Measurements from ENCODE around the gene C1orf232.
A peak's percentile ranks its signal among the peaks of the same experiment; 100 is the strongest.

The C1orf232 gene

GRCh38 chr1:26158271-26158907, 10.4 kb downstream of the C1orf232 start:
- no peak for DNase-seq (ENCODE audit: low read depth in 1 of 2, low spot score in 1 of 2)

DNA sequence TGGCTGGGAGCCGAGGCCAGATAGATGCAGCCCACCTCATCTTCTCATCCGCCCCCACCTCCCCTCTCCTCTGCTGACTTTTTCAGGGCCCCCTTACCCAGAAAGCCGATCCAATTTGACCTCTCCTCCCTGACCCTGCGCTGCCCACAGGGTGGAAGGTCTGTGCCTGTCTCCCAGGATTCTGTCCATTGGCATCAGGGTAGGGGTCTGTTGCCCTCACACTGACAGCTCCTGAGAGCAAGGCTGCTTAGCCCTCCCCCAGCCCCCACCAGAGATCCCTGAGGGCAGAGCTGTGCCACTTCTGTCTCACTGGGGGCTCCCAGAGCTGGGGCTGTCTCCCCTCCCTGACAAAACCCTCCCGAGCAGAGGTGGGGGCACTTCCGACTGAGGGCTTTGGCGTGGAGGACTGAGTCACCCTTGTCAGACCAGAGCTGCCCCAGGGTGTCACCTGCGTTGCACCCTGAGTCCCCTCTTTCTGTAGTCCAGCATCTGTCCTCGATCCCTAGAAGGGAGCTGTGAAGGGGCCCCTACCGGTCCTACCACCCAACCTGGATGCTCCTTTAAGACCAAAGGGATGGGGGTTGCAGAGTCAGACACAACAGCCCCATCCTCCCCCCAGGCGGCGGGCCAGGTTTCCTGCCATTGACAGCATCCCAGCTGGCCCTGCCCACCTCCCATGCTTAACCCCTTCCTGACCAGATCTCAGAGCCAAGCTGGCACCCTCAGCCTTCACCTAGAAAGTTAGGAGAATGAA, 12.3 kb downstream of the C1orf232 start:
- DNase-seq (ENCODE audit: low read depth in 1 of 2, low spot score in 1 of 2) = no peak

DNA sequence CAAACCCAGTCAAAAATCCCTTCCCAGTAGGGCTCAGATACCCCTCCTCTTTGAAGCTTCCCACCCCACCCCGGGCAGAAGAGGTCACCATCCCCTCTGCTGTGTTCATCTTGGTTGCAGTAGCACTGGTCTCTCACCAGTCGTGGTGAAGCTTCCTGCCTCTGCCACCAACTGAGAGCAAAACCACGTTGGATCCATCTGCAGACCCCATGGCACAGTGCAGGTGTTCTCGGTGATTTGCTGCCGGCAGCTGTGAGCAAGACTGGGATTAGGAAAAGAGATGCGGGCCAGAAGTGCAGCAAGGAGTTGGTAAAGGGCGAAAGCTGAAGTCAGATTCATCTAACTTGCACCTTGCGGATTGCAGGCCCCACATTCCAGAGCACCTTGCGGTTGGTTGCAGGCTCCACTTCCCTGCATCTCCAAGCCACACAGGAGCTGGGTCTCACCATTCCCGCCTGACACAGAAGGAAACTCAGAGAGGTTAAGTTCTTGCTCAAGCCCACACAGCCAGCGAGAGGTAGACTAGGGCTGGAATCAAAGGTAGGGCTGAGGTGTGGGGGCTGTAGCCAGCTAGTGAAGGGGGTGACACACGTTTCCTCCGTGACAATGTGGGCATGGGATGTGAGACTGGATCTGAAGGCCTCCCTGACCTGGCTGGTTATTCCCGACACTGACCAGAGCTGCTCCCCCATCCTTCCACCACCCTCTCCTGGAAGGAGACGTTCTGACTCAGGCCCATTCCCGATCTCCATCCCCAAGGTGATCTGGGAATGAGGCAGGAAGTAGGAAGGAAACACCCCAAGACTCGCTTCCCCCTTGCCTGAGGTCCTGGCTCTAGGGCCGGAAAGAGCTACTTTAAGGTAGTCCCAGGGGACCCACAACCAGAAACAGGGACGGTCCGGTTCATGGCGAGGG, 13.1 kb downstream of the C1orf232 start:
- DNase-seq (ENCODE audit: low read depth in 1 of 2, low spot score in 1 of 2) = no peak

GRCh38 chr1:26154750-26155149, 14.0 kb downstream of the C1orf232 start:
- DNase-seq (ENCODE audit: low read depth in 1 of 2, low spot score in 1 of 2) = no peak

DNA sequence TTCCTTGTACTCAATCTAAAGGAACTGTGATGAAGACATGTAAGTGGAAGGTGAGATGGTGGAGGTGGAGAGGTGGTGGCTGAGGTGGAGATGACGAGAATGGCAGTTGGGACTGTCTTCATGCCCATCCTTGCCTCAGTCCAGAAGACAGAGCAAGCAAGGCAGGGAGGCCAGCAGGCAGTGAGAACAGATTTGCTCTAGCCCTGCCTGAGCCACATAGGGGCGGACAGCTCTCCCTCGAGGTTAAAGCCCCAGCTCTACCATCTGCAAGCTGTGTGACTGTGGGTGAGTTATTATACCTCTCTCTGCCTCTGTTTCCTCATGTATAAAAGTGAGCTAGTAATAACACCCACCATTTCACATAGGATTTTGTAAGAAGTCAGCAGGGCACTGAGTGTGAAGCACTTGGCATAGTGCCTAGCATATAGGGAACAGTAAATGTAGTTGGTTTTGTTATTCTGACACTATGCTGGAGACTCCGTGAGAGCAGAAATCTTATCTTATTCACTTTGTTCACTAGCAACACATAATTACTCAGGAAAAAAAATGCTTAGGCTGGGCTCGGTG, 14.7 kb downstream of the C1orf232 start:
- no peak for DNase-seq (ENCODE audit: low read depth in 1 of 2, low spot score in 1 of 2)

GRCh38 chr1:26148887-26149286, 19.9 kb downstream of the C1orf232 start:
- no peak for DNase-seq (ENCODE audit: low read depth in 1 of 2, low spot score in 1 of 2)

- DNase-seq (ENCODE audit: low read depth in 1 of 2, low spot score in 1 of 2) = no peak
Measured at GRCh38 chr1:26145960-26146294, 22.8 kb downstream of the C1orf232 start.

DNA sequence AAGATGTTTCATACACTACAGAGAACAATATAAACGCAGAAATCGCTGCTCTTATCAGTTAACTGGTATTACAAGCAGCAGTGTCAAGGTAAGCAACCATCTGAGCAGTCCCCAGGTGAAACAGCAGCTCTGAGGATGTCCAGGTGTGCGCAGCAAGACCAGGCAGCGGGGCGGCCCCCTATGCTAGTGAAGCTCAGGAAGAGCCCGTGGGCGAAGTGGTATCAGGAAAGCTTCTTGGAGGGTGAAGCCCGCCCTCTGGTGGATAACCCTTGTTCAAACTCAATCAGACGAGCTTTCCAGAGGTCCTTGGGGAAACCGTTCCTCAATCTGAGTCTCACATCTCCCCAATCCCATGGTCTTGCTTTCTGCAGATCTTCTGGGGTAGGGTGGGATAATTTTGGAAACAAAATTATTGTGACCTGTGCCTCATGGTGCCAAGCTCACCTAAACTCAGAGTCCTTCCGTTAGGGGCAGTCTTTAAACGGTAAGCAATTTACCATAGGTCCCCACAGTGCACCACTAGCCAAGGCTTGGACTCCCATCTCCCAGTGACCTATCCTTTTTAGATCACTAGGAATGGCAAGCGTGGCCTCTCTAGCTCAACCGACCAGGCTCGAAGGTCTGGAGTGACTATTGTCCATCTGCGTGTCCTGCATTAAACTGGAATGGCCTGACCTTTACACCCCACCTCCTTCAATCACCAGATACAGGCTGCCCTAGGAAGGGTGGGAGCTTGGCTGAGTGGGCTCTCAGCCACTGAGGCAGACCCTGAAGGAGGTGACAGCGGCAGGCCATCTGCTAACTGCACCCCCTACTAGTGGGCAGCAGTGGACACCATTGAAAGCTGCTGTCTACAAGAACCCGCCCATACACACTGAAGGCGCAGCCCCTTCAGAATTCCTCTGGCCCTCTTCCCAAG, 23.5 kb downstream of the C1orf232 start:
- DNase-seq (ENCODE audit: low read depth in 1 of 2, low spot score in 1 of 2) = peak; percentile 46 to 69

DNA sequence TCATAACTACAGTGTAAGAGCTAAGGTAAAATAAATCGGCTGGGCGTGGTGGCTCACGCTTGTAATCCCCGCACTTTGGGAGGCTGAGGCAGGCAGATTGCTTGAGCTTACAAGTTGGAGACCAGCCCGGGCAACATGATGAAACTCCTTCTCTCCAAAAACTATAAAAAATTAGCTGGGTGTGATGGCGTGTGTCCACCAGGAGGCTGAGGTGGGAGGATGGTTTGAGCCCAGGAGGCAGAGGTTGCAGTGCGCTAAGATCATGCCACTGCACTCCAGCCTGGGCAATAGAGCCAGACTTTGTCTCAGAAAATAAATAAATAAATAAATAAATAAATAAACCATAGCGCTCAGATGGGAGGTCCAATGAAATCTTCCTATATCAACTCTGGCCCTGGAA, 26.6 kb downstream of the C1orf232 start:
- DNase-seq (ENCODE audit: low read depth in 1 of 2, low spot score in 1 of 2) = no peak

GRCh38 chr1:26138974-26139558, 29.7 kb downstream of the C1orf232 start:
- DNase-seq (ENCODE audit: low read depth in 1 of 2, low spot score in 1 of 2) = no peak

- DNase-seq (ENCODE audit: low read depth in 1 of 2, low spot score in 1 of 2) = no peak
Measured at GRCh38 chr1:26134466-26134865, 34.3 kb downstream of the C1orf232 start.

GRCh38 chr1:26132834-26133167, 36.0 kb downstream of the C1orf232 start:
- no peak for DNase-seq (ENCODE audit: low read depth in 1 of 2, low spot score in 1 of 2)

GRCh38 chr1:26132128-26132833, 36.5 kb downstream of the C1orf232 start:
- no peak for DNase-seq (ENCODE audit: low read depth in 1 of 2, low spot score in 1 of 2)

DNA sequence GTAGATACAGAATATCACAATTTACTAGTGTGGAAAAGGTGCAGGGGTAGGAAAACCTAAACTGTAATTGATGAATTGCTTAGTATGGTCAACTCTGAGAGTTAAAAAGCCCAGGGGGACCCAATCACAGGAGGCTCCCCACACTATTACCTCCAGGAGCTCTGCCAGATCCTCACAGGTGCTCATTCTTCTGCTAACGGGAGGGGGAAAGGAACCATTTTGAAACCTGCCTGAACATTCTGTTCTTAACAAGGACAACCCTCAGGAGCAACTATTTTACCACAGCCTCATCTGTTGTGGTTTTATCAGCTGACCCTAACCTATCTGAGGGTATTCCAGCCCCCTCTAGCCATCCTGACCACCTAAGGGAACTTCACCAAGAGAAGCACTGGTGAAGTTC, 38.1 kb downstream of the C1orf232 start:
- DNase-seq (ENCODE audit: low read depth in 1 of 2, low spot score in 1 of 2) = no peak

GRCh38 chr1:26129778-26130177, 39.0 kb downstream of the C1orf232 start:
- DNase-seq (ENCODE audit: low read depth in 1 of 2, low spot score in 1 of 2) = no peak

GRCh38 chr1:26127235-26128163, 41.3 kb downstream of the C1orf232 start:
- DNase-seq (ENCODE audit: low read depth in 1 of 2, low spot score in 1 of 2) = no peak

DNA sequence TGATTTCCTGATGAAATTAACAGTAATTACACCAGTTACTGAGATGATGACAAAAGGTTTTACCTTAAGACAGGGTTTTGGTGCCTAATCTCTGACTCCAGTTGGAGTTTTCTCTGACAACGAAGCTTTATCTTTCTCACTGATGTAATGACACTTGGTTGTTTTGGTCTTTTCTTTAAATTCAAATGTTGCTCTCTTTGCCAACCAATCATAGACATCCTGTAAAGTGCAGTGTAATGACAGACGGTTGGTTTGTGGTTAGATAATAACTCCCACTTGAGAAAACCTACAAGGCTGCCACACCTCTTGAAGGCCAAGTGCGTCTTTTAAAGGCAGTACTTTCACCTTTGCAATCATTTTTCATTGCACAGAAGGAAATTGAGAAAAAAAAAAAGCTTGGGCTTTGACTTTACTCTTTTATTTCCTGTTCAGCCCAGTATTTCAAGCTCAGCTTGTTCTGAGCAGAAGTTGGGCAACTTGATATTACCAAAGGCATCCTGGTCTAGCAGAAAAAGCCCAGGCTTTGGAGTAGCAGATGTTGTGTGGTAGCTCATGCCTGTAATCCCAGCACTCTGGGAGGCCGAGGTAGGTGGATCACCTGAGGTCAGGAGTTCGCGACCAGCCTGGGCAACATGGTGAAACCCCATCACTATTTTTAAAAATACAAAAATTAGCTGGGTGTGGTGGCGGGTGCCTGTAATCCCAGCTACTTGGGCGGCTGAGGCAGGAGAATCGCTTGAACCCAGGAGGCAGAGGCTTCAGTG, 42.3 kb downstream of the C1orf232 start:
- no peak for DNase-seq (ENCODE audit: low read depth in 1 of 2, low spot score in 1 of 2)

DNA sequence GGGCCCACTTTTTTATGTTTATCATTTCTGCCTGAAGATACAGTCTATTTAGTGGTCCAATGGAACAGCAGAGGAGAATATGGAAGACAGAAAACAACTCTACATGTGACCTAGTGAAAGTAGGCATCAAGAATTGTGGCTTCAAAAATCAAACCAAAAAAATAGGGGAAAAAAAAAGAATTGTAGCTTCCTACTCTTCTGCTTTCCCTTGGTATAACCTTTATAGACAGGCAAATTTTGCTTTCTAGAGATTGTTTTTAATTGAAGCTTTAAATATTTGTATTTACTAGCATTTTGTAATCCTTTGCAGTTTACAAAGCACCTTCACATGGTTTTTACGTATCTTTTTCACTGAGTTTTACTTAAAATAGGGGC, 42.8 kb downstream of the C1orf232 start:
- no peak for DNase-seq (ENCODE audit: low read depth in 1 of 2, low spot score in 1 of 2)

Measured in activated T-helper 1 cell treated with anti-CD3 and anti-CD28 coated beads, Interleukin-2, amount 50 U/mL, for 16 hours (primary cell).